HL-60 (cell line): ENCODE measurements around the gene ZNF79.

Experiments
- CTCF ChIP-seq: IDR thresholded peaks from one replicate; pipeline ENCODE4 v1.5.1; 2011; ENCODE audit warnings: low read length, control low read depth, inconsistent platforms; ENCODE audit not compliant: insufficient read depth
- GABPA ChIP-seq: IDR thresholded peaks from 2 replicates; pipeline ENCODE4 v1.6.1; 2012; ENCODE audit warnings: low read depth
- POLR2AphosphoS5 ChIP-seq: IDR thresholded peaks from 2 replicates; pipeline ENCODE4 v1.6.1; 2012; ENCODE audit warnings: low read depth

- no peak for TF ChIP-seq POLR2AphosphoS5
- no peak for TF ChIP-seq CTCF
- TF ChIP-seq GABPA, result no peak
These were observed 4.8 kb upstream of the ZNF79 start for GRCh38 chr9:127419348-127419747.
